NOMO-1 (cell line): ENCODE results near the gene RDH12.

Experiments
- DNase-seq, 2 experiments: peaks; one replicate each; lab custom pipeline; 2025; ENCODE audit not compliant: unreplicated experiment in 2 of 2; lab: John Stamatoyannopoulos, UW

RDH12 gene

DNA sequence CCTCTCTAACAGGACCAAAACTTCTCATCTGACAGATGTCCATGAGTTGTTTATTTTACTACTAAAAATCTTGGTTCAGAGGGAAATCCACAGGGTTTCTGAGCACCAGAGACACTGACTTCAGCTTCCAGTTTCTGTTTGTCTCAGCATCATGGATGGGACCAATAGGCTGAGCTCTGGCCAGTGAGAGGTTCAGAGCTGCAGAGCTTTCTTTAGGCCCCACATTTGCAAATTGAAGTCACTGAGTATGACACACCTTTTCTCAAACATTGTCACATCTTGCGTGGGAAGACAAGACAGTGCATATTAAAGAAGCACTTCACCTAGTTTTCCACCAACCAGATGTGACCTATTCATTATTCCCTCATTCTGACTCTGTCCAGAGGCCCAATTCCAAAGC is 45.2 kb downstream of the RDH12 start:
- no peak for DNase-seq

DNA sequence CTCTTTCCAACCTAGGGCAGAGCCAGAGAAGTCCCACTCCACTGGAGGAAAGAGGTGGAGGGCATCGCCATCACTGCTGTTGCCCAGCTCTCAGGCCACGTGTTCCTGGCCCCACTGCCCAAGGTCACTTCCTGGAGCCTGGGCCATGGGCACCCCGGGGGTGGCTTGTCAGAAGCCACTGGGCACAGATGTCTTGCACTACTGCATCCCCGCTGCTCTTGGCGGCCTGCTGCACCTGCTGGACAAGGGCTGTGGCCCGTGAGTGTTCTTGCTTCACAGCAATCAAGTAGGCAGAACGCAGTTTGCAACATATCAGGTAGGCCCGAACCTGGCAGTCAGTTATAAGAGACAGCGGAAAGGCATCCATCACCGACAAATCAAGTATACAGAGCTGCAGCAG is 46.6 kb downstream of the RDH12 start:
- DNase-seq: no peak

DNA sequence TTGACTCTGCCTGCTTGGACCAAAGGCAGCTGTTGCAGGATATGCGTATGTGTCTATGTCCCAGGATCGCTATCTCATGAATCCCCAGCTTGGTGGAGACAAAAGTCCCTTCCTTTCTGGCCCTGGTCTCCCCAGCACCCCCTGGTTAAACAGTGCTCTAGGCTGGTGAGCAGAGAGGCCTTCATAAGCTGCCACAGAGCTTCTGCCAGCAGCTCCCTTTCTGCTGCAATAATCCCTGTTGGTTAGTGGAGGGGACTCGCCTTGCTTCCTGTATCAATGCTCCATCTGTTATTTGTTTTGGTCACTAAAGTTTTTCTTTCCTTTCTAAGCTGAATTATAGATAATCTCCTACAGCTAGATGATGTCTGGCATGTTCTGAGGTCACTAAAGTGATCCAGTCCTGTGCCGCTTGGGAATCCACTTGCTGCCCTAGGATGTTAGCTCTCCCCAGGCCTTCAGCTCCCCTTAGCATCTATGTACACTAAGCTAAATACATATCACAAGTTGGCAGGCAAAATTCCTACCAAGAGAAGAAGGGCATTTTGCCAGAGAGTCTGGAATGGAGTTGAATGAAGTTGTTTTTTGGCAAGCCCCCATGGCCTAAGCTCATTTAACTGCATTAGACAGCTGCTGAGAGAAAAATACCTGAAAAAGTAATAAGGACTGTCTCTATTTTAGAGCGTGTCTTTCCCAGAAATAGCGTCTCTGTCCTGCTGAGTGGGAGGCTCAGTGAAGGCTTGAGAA is 47.8 kb downstream of the RDH12 start:
- DNase-seq: no peak

DNA sequence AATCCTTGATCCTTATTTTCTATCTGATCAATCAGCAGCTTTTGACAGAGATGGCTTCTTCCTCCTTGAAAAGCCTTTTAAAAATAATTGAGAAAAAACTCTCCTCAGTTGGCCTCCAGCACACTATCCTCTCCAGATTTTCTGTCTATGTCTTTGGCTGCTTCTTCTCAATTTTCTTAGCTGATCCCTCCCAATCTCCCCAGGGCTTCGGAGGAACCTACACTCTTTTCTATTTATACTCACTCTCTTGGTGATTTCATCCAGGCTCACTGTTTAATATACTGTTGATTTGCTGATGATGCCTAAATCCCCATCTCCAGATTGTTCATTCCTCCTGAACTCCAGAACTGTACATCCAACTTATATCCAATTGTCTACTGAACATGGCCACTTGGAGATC is 54.8 kb downstream of the RDH12 start:
- DNase-seq: no peak

DNA sequence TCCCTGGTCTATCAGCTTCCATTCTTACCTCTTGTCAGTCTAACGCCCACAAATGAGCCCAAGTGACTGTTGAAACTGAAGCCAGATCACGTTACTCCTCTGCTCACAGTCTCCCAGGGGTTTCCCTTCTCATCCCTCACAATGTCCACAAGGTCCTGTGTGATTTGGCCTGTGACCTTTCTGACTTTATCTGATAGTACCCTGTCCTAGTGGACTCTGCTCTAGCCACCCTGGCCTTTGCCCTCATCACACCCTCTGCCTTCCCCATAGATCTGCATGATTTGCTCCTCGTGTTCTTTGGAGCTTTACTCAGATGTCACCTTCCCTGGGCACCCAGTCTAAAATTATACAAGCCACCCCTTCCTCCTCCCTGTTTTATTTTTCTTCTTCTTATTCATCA is 55.5 kb downstream of the RDH12 start:
- DNase-seq: no peak

DNA sequence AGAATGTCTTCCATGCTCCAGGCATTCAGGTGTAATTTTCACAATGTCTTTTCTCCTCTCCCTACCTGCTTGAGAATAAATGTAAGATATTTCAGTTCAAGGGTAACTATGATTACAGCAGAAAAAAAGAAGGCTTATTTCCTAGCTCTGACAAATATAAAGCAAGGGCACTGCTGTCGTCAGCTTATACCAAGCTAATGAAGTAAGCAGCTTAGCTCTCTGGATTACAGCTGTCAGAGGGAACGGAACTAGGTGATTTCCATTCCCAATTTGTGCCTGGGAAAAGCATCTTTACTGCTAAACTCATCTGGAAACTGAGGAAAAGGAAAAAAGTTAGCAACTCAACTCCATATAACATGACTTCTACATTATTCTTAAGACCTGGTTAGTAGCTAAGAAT is 58.2 kb downstream of the RDH12 start:
- DNase-seq: no peak

DNA sequence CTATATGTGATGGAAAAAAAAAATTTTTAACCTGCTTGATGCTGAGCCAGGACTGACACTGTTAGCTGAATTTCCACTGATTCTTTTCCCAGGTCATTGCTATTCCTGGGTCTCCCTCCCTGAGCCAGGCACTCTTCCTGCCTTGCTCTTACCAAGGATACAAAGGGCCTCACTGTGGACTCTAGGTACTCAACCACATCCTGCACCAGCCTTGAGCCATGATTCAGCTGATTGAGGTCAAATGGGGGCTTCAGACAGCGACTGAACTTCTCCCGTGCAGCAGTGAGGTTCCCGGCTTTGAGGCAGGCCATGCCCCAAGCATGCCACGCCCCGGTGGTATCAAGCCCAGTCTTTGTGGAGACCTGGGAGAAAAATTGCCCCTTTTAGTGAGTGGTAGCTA is 60.4 kb downstream of the RDH12 start:
- no peak for DNase-seq

DNA sequence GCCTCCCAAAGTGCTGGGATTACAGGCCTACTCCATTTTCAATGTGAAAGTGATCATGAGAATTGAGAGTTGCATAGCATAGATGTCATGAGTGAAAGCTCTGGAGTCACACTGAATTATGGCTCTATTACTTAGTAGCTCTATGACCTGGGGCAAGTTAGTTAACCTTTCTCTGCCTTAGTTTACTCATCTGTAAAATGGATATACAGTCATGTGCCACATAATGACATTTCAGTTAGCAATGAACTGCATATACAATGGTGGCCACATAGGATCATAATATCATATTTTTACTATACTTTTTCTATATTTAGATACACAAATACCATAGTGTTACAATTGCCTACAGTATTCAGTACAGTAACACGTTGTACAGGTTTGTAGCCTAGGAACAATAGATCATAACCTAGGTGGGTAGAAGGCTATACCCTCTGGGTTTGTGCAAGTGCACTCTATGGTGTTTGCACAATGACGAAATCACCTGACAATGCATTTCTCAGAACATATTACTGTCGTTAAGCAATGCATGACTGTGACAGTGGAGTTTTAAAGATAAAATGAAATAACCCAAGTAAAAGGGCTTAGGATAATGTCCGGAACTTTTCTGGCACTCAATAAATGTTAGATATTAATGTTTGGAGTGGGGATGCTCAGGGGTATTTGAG is 61.6 kb downstream of the RDH12 start:
- no peak for DNase-seq

DNA sequence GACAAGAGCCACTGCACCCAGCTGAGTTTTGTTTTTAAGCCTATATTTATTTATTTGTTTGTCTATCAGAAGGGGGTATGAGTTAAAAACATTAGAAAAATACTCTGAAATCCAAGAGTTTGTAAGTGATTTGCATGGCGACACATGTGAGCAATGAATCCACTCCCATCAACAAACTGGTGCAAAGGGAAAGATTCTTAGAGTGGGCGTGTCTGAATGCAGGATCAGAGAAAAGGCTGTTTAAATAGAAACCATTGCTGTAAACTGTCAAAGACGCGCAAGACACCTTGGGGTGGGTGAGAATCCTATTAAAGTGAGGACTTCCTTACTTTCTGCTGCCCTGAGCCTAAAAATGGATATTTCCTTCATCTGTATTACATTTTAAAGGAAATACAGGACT is 62.8 kb downstream of the RDH12 start:
- no peak for DNase-seq

DNA sequence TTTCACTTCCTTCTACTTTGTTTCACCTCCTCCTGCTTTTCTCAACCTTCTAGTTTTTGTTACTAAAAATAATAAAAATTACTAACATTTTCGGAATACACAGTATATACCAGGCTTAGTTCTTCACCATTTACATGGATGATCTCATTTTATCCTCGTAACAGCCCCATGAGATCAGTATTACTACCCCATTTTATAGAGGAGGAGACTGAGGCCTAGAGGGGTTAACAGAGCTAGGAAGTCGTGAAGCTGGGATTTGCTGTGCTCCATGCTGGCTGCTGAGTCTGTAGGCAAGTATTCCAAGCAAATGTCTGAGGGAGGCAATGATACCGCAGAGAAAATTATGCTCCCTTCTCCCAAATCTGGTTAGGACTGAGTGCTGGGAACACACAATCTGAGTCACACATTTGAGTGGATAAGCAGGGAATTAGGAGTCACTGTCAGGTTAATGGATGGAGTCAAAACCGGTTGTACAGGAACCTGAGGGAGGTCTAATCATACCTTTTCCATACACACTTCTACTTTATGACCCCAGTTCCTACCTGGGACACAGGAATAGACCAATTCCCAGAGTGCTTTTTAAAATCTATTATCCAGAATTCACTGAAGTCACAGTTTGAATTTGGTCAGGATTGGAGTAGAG is 63.6 kb downstream of the RDH12 start:
- DNase-seq: no peak

DNA sequence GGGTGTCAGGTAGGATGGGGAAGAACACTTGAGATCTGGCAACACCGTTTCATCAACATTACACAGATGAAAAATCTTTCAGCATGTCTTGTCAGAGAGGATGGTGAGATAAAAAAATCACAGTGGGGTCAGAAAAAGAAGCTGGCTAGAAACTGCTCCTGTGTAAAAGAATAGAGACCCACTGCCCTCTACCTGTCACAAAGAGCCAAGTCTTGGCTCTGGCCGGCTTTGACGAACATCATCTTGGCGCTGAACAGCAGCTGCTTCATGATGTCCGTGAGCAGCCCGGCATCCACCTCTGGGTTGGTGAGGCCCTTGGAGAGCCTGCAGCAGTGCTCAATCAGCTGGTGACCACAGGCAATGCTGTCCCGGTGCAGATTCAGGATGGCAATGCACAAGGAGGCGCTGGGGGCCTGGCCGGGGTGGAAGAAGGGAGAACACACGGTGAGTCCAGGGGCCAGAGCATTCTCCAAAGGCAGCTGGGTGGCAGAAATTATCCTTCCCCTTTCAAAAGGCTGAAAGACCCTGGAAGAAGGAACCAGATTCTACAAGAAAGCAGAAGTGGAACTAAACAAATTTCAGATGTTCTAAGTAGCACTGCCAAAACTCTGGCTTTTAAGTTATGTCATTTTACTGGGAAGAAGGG is 64.5 kb downstream of the RDH12 start:
- DNase-seq: peak; percentile 81 to 92

DNA sequence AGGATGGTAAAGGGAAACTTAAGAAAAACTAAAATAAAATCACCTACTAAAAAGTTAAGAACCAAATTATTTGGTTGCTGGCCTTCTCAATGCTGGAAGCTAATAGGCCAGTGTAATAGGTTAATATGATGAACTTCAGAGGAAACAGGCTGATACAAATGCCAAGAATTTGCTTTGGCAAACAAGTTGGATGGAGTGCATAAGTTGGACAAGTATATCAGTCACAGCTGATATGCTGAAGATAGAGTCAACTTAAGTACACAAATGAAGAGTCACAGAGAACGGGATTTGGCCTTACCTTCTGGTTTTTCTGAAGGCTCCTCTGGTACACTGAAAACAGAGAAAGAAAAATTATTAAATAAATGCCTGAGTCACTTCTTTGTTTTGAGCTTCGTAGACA is 66.5 kb downstream of the RDH12 start:
- DNase-seq: no peak

DNA sequence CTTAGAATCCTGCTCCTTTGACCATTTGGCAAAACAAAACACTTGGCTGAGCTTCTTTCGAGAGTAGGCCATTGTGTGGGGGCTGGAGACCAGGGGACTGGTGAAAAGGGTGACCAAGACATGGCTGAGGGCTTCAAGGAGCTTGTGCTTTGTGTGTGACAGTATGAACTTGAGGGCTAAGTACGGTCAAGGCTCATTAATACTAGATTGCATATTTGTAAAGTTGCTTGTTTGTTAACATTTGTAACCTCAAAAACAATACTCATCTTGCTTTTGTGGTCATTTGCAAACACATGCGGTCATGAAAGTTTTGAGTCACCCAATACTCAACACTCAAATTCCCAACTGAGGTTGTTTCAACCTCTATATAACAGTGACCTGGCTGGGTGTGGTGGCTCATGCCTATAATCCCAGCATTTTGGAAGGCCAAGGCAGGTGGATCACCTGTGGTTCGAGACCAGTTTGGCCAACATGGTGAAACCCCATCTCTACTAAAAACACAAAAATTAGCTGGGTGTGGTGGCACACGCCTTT is 72.2 kb downstream of the RDH12 start:
- DNase-seq: no peak

DNA sequence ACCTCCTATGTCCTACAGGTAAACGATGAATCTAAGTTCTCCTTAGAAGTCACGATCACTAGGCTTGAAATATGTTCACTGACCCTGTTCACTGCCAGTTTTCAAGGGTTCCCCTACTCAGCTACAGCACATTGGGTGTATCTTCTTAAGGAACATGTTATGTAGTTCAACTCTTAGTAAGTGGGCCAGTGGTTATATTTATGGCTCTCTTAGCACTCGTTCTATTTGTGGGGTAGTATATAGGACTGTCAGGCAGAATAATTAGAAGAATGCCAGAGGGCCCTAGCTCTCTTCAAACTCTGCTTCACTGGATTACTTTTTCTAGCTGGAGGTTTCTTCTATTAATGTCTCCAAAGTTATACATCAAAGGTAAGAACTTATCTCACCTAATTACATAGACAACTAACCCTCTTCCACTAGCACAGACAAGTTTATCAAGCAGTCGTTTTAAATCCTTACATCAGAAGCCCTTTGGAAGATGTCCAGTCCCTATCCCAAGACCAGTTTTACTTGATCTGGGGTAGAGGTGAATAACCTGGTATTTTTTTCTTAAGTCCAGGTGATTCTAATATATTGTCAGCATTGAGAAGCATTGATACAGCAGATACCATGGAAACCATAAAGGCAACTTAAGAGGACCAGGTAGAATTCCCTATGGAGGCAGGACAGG is 75.1 kb downstream of the RDH12 start:
- DNase-seq: no peak

DNA sequence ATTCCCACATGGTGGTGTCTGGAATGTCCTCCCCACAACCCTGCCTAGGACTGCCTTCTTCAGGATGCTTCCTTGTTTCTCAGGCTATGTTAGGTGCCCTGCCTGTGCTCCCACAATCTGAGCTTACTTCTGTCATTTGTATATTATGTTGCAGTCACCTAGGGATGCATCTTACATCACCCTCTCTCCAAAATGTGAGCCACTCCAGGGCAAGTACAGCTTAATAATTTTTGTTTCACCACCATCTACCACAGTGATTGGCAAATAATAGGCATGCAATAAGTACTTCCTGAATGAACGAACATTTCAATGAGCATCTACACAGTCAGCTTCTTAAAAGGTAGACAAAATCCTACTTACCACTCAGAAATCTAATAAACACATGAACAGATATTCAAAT is 77.1 kb downstream of the RDH12 start:
- DNase-seq: peak; percentile 8 to 29

DNA sequence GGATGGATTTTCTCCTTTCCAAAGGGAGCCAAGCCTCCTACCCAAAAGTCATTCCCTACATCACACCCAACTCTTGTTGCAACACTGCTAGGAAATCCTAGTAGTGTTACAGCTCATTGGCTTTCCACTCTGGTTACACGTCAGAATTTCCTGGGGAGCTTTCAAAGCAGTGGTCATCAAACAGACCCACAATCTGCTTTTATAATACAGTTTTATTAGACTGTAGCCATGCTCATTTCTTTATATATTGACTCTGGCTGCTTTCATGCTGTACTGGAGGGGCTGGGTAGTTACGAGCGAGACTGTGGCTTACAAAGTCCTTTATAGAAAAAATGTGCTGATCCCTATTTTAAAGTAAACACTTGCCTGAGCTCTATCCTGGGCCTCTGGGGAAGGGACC is 80.4 kb downstream of the RDH12 start:
- DNase-seq: no peak
